ENCODE data around the gene SRP68. TPM values are rescaled to one million over a fixed set of nuclear protein-coding genes. Genes with fewer than 3 reads are reported as not detected.
A peak's percentile ranks its signal among the peaks of the same experiment; 100 is the strongest.

The SRP68 gene
- total RNA-seq, 2 donors from 2014 or later, result 65.1 to 78.0 TPM

DNA sequence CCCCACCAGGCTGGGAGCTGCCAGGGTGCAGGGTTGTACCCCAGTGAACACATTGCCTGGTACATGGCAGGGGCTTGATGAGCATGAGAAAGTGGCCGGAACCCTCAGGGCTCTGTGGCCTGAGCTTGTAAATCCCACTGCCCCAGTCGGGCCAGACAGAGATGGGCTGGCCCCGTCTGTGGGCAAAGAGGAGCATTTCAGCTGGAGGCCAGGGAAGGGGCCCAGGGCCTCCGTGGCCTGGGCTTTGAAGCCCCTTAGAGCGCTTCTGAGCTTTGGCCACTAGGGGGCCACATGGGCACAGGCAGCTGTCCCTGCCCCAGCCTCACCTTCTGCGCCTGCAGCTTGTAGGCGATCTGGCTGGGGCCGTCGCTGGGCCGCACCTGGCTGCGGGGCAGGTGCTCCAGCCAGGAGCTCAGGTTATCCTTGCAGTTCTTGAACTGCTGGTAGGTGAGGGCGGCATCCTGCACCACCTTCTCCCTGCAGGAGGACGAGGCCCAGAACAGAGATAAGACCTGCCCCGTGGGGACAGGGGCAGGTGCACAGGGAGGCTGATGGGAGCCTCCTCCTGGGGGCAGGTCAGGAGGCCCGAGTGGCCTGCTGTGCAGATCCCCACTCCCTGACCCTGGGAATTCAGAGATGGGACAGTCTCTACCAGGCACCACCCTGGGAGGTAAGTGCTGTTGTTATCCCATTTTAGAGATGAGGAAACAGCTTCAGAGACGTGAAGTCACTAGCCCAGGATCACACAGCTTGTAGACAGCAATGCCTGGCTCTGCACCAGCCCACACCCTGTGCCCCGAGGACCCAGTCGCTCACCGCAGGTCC lies 58.0 kb downstream of the SRP68 start:
- DNase-seq, result peak; percentile 71
- H3K9me3 ChIP-seq, result no peaks in the 10 kb centered on the region
- TF ChIP-seq CTCF (IDR thresholded peaks at IDR 0.05), result peak; percentile 98
- no peak overlapping the region for H3K9ac ChIP-seq (ENCODE audit: low read depth in 2 of 2, low read length in 2 of 2)
- intact Hi-C loops (cut with DNase I), result loop anchor here (10.0 kb wide), 2 partner anchors 60 to 280 kb away; partner anchors contain the start of genes GALR2, SRP68 and ZACN
- H3K36me3 ChIP-seq, result no peaks in the 10 kb centered on the region
- H3K4me1 ChIP-seq, result no peaks in the 10 kb centered on the region
- H3K4me3 ChIP-seq, result no peak overlapping the region
- H3K27ac ChIP-seq, result no peak overlapping the region
- no peaks in the 10 kb centered on the region for H3K27me3 ChIP-seq

DNA sequence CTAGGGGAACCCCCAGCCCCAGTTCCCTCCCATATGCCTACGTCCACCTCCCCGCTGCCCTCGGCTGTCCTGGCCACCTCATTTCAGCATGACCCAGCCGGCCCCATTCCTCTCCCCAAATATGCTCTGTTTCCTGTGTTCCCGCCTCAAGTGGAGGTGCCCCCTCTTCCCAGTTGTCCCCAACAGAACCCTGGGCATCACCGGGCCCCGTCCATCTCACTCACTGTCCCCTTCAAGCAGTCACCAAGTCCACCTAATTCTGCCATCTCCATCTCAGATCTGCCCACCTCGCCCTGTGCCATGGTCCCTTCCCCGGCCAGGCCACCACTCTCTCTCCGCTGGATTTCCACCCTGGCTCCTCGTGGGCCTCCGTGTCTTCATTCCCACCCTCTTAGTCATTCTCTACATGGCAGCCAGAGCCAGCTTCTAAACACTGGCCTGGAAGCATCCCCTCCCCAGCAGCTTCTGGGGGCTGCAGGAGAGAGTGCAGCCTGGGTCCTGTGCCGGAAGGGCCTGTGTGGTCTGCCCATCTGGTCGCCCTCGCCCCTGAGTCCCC lies 58.9 kb downstream of the SRP68 start:
- H3K27me3 ChIP-seq, result no peaks in the 10 kb centered on the region
- no peaks in the 10 kb centered on the region for H3K4me1 ChIP-seq
- TF ChIP-seq CTCF (IDR thresholded peaks at IDR 0.05), result no peak
- no peaks in the 10 kb centered on the region for H3K36me3 ChIP-seq
- no peak overlapping the region for H3K4me3 ChIP-seq
- no peak overlapping the region for H3K27ac ChIP-seq
- no peak for DNase-seq
- intact Hi-C loops (cut with DNase I), result loop anchor here (10.0 kb wide), 2 partner anchors 61 to 281 kb away; partner anchors contain the start of genes GALR2, SRP68 and ZACN
- H3K9ac ChIP-seq (ENCODE audit: low read depth in 2 of 2, low read length in 2 of 2), result no peak overlapping the region
- H3K9me3 ChIP-seq, result no peaks in the 10 kb centered on the region

- Histone ChIP-seq H3K36me3 (no peaks in the 10 kb centered on the region), H3K9me3 (no peaks in the 10 kb centered on the region), H3K4me1 (no peaks in the 10 kb centered on the region), H3K27ac (no peak overlapping the region), H3K9ac (ENCODE audit: low read depth in 2 of 2, low read length in 2 of 2) (no peak overlapping the region), H3K27me3 (no peaks in the 10 kb centered on the region), H3K4me3 (no peak overlapping the region)
- intact Hi-C loops (cut with DNase I), result loop anchor here (10.0 kb wide), 2 partner anchors 63 to 283 kb away; partner anchors contain the start of genes GALR2, SRP68 and ZACN
- no peak for DNase-seq
- TF ChIP-seq CTCF (IDR thresholded peaks at IDR 0.05), result no peak
These were observed 60.4 kb downstream of the SRP68 start for GRCh38 chr17:76011951-76012350.

- H3K9me3 ChIP-seq, result no peaks in the 10 kb centered on the region
- H3K36me3 ChIP-seq, result no peaks in the 10 kb centered on the region
- H3K27ac ChIP-seq, result no peak overlapping the region
- no peaks in the 10 kb centered on the region for H3K27me3 ChIP-seq
- H3K9ac ChIP-seq (ENCODE audit: low read depth in 2 of 2, low read length in 2 of 2), result no peak overlapping the region
- no peak for TF ChIP-seq CTCF (IDR thresholded peaks at IDR 0.05)
- intact Hi-C loops (cut with DNase I), result loop anchor here (10.0 kb wide), 2 partner anchors 65 to 285 kb away; partner anchors contain the start of genes GALR2, SRP68 and ZACN
- H3K4me3 ChIP-seq, result no peak overlapping the region
- no peak for DNase-seq
- H3K4me1 ChIP-seq, result no peaks in the 10 kb centered on the region
These were observed 62.2 kb downstream of the SRP68 start for GRCh38 chr17:76009969-76010661.

GRCh38 chr17:76009447-76009846 lies 62.9 kb downstream of the SRP68 start:
- Histone ChIP-seq H3K27me3 (no peaks in the 10 kb centered on the region), H3K27ac (no peak overlapping the region), H3K9me3 (no peaks in the 10 kb centered on the region), H3K9ac (ENCODE audit: low read depth in 2 of 2, low read length in 2 of 2) (no peak overlapping the region), H3K4me1 (no peaks in the 10 kb centered on the region), H3K36me3 (no peaks in the 10 kb centered on the region), H3K4me3 (no peak overlapping the region)
- intact Hi-C loops (cut with DNase I), result no loop called here
- TF ChIP-seq CTCF (IDR thresholded peaks at IDR 0.05), result no peak
- no peak for DNase-seq

All from colonic mucosa (tissue), 4 donors.